T1000 (cell line): ENCODE measurements around the gene RPRML.
"Not testable (repeated sequence)": the region's sequence is repeated elsewhere in the genome, so short reads cannot be mapped to it uniquely, and the experiment has no call there.

Experiments
- DNase-seq: peaks from one replicate; lab custom pipeline; 2025; ENCODE audit warnings: mixed read lengths; lab: John Stamatoyannopoulos, UW

The RPRML gene

DNA sequence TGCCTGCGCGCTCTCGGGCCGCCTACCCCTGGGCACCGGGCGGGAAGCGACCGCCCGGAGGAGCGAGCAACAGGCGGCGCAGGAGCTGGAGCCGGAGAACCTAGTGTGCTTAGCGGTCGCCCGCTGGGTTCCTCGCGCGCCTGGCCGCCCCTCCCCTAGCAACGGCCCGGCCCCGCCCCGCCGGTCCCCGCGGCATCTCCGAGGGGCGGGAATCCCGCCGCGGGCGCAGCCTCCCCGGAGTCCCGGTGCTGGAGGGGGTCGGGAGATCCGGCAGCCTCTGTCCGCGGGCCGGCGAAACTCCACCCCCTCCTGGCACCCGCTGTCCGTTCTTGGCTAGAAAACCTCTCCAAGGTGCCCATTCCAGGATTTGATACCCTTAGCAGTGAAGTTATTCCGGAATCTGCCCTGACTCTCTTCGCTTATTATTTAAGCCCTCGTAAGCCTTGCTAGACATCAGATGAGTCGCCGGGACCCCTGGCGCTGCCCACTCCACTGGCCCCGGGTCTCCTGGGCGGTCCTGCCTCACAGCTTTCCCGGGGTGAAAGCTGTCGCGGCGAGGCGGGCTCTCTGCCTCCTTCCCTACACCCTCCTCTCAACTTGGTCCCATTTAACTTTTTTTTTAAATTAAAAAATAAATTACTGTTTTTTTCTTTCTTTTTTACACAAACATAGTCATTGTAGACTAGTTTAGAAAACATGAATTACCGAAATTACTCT, at the start of gene RPRML:
Gene RPRML, minus strand, starts transcription at position 107 of the 717 bp plus-strand sequence. CDS start 246 bp downstream, outside the sequence.
- peak; percentile 40 for DNase-seq

DNA sequence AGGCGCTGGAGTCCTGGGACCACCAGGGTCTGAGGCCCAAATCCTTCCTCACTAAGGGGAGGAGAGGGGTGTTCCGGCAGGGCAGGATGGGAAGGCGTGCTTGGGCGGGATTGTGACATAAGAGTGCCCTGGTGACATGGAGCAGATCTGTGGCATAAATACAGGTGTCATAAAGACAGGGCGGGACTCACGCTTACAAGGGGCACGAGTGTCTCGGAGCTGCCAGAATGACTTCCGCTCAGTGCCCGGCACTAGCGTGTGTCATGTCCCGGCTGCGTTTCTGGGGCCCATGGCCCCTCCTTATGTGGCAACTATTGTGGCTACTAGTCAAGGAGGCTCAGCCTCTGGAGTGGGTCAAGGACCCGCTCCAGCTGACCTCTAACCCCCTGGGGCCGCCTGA, 37.9 kb upstream of the RPRML start:
- not testable (repeated sequence) for DNase-seq

DNA sequence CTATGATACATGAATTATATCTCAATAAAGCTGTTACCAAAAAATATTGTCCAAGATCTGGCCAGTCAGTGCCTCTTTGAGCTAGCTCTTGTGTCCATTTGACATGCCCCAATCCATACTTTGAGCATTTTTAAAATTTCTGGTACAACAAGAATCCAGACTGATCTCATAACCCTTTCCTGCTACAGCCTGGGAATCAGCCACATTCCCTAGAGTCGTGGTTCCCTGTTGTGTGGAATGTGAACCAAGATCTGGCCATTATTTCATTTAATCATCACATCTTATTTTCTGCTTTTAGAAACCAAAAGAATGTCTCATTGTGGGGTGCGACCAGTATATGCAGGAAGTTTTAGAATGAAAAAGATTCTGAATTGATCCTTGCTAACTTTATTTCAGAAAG, 34.3 kb upstream of the RPRML start:
- no peak for DNase-seq

DNA sequence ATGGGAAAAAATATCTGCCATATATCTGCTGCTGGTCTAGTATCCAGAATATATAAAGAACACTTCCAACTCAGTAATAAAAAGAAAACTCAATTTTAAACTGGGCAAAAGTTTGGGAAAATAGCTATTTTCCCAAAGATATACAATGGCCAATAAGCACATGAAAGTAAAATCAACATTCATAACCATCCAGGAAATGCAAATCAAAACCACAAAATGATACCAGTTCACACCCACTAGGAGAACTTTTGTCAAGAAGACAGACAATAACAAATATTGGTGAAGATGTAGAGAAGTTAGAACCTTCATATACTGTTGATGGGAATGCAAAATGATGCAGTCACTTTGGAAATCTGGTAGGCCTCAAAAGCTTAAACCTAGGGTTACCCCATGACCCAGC, 33.4 kb upstream of the RPRML start:
- DNase-seq = no peak

DNA sequence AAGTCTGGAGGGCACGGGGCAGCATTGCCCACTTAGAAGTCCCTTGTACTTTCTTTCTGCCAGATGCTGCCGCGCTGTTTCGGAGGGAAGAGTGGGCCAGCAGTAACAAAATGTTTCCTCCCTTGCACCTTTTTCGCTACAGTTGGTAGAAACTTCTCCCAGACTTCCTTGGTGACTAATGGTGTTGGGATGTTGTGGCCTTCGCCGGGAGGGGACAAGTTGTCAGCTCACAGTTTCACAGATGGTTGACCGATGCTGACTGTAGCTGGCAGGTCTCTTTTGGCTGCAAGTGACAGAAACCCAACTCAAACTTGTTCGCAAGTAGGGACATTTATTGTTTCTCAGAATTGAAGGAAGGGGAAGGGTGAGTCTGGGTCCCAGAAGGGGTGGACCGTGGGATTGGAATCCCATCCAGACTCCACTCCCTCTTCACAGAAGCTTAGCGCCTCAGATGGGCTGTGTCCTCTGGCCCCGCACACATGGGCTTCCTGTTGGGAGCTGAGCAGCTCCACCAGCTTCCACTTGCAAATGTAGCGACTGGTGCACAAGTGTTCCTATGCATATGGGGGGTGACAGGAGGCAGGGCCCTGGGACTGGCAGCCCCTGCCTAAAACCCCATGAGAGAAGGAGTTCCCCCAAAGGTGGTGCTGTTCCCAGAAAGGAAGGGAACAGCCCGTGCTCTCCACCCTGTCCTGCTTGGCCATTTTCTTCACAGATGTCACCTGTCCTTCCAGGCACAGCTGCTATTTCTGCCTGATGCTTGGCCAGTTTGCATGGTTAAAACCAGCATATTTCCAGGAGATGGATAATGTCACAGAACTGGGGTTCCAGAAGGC, 30.9 kb upstream of the RPRML start:
- no peak for DNase-seq

DNA sequence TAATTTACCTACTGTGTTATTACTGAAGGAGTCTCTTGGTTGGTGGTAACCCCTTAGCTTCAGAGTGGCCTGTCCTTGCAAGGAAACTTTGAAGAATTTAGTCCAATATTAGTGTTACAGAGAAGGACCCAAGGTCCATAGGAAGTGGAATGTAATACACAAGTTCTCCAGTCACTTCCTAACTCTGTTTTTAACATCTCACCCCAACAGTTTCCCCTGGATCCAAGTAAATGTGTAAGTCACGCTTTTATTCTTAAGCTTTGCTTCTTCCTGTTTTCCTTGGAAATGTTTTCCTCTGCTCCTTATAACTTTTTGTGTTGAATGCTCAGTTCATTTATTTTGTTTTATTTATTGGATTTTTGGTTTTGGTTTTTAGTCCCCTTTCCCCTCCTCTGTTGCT, 25.9 kb upstream of the RPRML start:
- no peak for DNase-seq

DNA sequence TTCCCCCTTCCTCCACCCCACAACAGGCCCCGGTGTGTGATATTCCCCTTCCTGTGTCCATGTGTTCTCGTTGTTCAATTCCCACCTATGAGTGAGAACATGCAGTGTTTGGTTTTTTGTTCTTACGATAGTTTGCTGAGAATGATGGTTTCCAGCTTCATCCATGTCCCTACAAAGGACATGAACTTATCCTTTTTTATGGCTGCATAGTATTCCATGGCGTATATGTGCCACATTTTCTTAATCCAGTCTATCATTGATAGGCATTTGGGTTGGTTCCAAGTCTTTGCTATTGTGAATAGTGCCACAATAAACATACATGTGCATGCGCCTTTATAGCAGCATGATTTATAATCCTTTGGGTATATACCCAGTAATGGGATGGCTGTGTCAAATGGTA, 24.8 kb upstream of the RPRML start:
- not testable (repeated sequence) for DNase-seq

DNA sequence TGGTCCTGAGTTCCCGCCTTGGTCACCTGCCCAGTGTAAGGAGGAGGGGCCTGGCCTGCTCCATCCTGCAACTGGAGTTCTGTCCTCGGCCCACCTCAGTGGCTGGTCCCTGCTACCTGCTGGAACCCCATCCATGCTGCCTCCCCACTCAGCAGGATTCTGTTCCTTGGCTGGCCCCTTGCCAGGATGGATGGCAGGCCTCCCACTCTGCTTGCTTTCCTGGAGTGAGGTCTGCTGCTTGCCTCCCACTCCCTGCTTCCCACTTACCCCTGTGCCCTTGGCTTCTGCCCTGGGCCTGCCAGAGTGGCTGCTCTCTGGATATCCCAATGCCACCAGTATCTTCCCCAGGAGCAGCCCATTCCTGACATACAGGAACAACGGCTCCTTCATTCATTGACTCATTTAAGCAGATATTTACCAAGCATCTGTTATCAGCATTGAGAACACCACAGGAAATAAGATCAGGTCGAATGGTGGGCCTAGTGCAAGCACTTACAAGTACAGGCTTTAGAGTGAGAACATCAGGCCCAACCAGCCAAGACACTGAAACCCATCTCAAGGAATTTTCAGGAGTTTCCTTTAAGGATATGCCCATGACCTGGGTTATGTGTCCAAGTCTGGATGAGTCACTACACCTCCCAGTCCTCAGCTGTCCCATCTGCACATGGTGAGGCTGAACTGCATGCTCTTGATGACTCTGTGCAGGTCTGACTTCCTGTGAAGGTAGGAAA, 17.0 kb upstream of the RPRML start:
- no peak for DNase-seq

DNA sequence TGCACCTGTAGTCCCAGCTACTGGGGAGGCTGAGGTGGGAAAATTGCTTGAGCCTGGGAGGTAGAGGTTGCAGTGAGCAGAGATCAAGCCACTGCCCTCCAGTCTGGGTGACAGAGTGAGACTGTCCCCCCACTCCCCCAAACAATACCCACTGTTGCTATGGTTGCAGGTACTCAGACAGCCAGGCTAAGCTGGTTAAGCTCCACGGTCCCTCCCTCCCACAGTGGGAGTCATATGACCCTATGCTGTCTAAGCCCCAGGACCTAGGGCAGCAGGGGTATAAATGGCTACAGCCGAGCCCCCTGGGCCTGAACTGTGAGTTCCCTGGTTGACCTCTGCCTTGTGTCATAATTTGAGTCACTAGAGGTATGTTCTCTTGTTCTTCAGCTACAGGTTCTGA, 15.9 kb upstream of the RPRML start:
- no peak for DNase-seq

DNA sequence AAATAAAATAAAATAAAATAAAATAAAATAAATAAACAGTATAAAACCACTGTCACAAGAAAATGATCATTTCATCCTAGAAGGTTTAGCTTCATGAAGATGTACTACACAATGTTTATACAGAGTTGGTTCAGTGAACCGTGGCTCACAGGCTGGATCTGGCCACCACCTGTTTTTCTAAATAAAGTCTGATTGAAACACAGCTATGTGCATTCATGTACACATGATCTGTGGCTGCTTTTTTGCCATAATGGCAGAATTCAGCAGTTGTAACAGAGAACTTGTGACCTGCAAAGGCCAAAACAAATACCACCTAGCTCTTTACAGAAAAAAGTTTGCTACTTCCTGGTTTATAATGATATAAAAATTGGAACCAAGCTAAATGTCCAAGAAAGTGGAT, 12.6 kb upstream of the RPRML start:
- DNase-seq = no peak

DNA sequence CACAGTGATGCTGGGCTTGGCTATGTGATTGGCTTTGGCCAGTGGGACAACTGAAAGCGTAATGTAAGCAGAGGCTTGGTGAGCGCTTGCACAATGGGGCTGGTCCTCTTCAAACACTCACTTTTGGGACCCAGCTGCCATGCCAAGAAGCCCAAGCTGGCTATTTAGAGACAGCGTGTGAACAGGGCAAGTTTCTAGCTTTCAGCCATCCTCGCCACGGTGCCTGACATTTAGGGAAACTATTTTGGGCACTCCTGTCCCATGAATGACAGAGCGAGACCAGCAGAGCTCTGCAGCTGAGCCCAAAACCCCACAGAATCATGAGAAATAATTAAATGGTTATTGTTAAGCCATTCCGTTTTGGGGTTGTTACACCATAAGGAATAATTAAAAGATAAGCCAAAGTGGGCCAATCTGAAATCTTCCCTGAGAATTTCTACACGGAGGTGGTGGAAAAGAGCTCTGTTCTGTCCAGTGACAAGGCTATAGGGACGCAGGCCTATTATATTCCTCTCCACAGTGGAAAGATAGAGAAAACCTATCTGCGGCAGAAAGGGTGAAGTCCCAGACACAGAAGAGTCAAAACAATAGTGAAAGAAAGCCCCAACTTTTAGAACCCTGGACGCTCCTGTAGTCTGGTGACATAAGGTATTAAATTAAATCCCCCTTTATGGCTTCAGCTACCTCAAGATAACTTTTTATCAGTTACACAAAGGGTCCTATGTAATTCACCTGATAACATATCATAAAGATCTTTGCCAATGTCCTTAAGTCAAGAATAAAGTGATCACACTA, 10.8 kb upstream of the RPRML start:
- no peak for DNase-seq

DNA sequence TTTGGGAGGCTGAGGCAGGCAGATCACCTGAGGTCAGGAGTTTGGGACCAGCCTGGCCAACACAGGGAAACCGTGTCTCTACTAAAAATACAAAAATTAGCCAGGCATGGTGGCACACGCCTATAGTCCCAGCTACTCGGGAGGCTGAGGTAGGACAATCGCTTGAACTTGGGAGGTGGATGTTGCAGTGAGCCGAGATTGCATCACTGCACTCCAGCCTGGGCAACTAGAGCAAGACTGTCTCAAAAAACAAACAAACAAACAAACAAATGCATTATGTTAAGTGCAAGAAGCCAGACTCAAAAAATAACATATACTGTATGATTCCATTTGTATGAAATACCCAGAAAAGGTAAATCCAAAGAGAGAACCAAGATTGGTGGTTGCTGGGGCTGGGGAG, 8.9 kb upstream of the RPRML start:
- not testable (repeated sequence) for DNase-seq

DNA sequence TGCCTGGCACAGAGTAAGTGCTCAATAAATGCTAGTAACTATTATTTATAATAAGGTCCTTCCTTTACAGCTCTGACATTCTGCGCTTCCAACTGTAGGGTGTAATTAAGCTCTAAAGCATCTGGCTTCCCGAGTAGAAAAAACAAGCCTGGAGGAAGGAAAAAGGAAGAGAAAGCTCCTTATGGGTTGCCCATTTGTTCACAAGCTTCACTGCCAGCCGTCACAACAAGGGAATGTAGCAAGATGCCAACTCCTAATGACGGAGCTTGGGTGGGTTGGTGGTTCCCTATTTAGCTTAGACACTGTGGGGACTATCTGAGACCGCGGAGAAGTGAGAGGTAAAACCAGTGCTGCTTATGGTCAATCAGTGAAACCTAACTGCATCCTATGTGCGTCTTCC, 7.3 kb upstream of the RPRML start:
- no peak for DNase-seq

DNA sequence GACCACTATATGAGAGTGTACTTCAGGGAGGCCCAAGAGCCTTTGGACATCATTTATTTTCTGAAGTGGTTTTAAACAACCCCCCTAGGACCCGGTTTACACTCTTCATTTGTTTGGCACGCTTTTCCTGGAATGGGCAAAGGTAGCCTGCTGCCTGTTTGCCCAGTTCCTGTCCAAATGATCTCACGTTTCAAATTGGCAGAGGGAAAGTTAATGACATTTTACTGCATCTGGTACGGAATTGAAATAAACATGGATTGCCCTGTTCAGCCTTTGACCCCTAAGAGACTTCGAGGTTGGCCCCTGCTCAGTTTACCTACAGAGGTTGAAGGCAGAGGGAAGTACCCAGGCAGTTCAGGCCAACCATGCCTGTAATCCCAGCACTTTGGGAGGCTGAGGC, 5.8 kb upstream of the RPRML start:
- DNase-seq = no peak

DNA sequence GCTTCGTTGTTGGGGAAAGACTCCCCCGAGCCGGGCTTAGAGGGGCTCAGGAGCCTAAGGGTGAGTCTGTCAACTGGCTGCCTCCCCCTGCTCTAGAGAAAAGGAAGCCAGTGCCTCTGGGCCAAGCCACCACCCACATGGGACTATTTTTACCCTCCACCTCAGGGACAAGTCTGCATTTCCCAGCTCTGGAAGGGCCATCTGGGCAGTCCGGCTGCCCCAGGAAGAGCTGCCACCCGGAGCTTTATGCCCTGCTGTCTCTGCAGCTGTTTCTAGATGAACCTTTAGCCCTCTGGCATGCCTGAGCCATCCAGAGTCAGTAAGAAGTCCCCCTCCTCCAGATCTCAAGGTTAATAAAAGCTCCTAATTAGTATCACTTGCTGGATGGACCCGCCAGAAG, 5.3 kb upstream of the RPRML start:
- no peak for DNase-seq

DNA sequence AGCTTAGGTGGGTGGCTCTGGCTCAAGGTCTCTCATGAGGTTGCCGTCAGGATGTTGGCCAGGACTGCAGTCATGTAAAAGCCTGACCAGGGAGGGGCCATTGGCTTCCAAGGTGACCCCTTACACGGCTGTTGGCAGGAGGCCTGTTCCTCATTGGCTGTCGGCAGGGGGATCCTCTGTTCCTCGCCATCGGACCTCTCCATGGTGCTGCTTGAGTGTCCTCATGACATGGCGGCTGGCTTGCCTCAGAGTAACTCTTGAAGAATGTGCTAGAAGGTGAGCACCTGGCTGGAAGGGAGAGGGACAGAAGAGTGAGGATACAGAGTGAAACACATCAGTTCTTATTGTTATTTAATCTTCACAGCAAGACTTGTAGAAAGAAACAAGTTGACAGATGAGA, 4.7 kb upstream of the RPRML start:
- no peak for DNase-seq

DNA sequence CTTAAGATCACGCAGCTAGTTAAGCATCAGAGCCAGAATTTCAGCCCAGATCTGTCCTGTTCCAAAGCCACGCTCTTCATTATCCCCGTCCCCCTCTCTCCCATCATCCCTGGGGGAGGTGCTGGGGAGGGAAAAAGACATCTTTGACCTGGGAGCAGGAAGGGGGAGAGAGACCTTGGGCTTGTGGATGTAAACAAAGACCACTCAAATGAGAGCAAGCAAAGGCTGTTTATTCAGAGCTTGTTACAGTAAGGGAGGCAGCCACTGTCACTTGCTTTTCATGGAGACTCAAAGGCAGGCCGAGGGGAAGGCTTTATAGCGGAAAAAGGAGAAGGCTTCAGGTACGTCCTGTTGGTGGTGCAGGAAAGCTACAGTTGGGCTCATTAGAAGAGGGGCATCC, 3.5 kb upstream of the RPRML start:
- no peak for DNase-seq

DNA sequence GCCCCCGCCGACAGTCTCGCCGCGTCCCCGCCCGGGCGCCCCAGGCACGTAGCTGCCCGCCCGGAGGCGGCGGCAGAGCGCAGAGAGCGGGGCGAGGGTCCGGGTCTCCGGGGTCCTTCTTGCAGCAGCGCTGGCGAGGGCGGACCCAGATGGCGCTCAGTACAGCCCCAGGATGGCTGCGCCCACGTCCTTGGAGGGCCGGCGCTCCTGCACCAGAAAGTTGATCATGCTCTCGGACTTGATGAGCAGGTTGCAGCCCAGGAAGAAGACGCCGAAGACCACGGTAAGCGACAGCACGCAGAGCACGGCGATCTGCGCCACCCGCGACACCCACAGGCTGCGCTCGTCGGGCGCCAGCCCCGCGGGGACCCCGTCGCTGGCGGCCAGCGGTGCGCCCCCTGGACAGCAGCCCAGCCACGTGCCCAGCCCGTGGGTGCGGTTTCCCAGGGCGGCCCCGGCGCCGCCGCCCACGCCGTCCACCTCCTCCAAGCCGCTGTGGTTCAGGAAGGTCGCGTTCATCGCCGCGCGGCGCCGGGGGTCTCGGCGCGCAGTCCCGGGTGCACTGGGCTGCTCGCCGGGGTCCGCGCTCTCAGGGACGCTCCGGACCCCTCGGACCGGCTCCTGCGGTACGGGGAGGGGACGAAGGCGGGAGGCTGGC, 435 bp downstream of the RPRML start:
- no peak for DNase-seq

DNA sequence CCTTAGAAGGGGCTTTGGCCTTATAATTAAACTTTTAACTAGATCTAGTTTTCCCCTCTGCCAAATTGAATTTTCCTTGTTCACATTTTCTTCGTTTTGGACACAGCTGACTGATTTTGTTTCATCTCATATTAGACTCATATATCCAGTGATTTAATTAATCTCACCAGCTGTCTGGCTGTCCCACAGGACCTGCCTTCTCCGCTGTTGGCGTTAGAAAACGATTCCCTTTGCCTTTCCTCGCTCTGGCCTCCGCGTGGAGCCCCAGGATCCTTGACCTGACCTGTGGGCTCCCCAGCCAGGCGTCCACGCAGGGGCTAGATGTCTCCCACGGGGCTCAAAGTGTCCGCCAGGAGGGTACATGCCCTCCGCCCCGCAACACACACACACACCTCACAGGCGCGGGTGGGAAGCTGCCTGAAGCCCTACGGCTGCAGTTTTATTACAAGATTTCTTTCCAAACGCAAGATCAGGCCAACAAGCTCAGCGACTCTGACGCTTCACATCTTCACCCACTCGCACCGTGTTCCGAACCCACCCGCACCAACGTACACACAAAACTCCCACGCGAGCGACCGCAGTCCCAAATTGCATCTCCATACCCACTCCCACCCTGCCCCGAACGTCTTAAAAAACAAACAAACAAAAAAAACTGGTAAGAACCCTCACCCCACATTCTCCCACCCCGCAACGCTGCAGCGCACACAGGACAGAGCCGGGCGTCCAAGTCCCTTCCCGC, 1.1 kb downstream of the RPRML start:
- DNase-seq = no peak

DNA sequence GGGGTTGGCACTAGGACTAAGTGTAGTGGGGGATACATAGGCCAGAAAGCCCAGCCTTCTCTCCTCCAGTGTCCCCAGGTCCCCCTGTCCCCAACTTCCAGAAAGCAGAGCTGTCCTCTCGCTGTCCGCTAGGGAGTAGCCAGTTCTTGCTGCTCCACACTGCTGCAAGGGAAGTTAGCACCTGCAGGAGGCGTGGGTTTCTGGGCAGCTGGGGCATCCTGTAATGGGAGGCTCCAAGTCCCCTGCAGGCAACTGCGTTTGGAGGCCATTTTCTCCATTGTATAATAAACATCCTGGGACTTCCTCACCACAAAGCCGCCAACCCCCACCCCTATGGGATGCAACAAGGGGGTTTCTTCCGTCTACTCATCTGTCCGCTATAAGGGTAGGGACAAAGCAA, 1.7 kb downstream of the RPRML start:
- DNase-seq = peak; percentile 6
